Measurements from ENCODE around the gene USP48.

Gene USP48

GRCh38 chr1:21668232-21668950 lies 114.6 kb downstream of the USP48 start:
- no peak for DNase-seq (ENCODE audit: low spot score)

GRCh38 chr1:21667348-21668231 lies 115.4 kb downstream of the USP48 start:
- no peak for DNase-seq (ENCODE audit: low spot score)

GRCh38 chr1:21666576-21667320 lies 116.2 kb downstream of the USP48 start:
- no peak for DNase-seq (ENCODE audit: low spot score)

GRCh38 chr1:21665711-21666575 lies 117.0 kb downstream of the USP48 start:
- no peak for DNase-seq (ENCODE audit: low spot score)

GRCh38 chr1:21664806-21665588 lies 118.0 kb downstream of the USP48 start:
- DNase-seq (ENCODE audit: low spot score) = no peak

GRCh38 chr1:21663951-21664805 lies 118.8 kb downstream of the USP48 start:
- no peak for DNase-seq (ENCODE audit: low spot score)

- no peak for DNase-seq (ENCODE audit: low spot score)
These were observed 119.5 kb downstream of the USP48 start for GRCh38 chr1:21663248-21663950.

GRCh38 chr1:21662426-21663247 lies 120.3 kb downstream of the USP48 start:
- DNase-seq (ENCODE audit: low spot score) = no peak

GRCh38 chr1:21661886-21662285 lies 121.1 kb downstream of the USP48 start:
- no peak for DNase-seq (ENCODE audit: low spot score)

- no peak for DNase-seq (ENCODE audit: low spot score)
These were observed 123.0 kb downstream of the USP48 start for GRCh38 chr1:21659924-21660326.

GRCh38 chr1:21659099-21659923 lies 123.6 kb downstream of the USP48 start:
- DNase-seq (ENCODE audit: low spot score) = peak; percentile 95

- DNase-seq (ENCODE audit: low spot score) = no peak
These were observed 125.3 kb downstream of the USP48 start for GRCh38 chr1:21657456-21658190.

GRCh38 chr1:21655748-21656147 lies 127.2 kb downstream of the USP48 start:
- no peak for DNase-seq (ENCODE audit: low spot score)

- DNase-seq (ENCODE audit: low spot score) = no peak
These were observed 127.7 kb downstream of the USP48 start for GRCh38 chr1:21655259-21655658.

GRCh38 chr1:21654209-21654608 lies 128.7 kb downstream of the USP48 start:
- DNase-seq (ENCODE audit: low spot score) = no peak

GRCh38 chr1:21653744-21654100 lies 129.2 kb downstream of the USP48 start:
- DNase-seq (ENCODE audit: low spot score) = no peak
